ENCODE measurements around the gene FRMD3.

FRMD3 gene

GRCh38 chr9:83270116-83270515 is 268.1 kb downstream of the FRMD3 start:
- no peak for DNase-seq

GRCh38 chr9:83267741-83268140 is 270.5 kb downstream of the FRMD3 start:
- DNase-seq = no peak

- DNase-seq = no peak
Observed at GRCh38 chr9:83266666-83267496, 271.3 kb downstream of the FRMD3 start.

- DNase-seq = no peak
Observed at GRCh38 chr9:83266331-83266665, 271.9 kb downstream of the FRMD3 start.

GRCh38 chr9:83264315-83264714 is 273.9 kb downstream of the FRMD3 start:
- DNase-seq = no peak

GRCh38 chr9:83259558-83259957 is 278.6 kb downstream of the FRMD3 start:
- DNase-seq = no peak

GRCh38 chr9:83257937-83258891 is 280.0 kb downstream of the FRMD3 start:
- no peak for DNase-seq

GRCh38 chr9:83247732-83248131 is 290.5 kb downstream of the FRMD3 start:
- no peak for DNase-seq

- DNase-seq = no peak
Observed at GRCh38 chr9:83245979-83246659, 292.1 kb downstream of the FRMD3 start.

GRCh38 chr9:83242066-83242465 is 296.1 kb downstream of the FRMD3 start:
- DNase-seq = no peak

GRCh38 chr9:83240671-83241070 is 297.5 kb downstream of the FRMD3 start:
- no peak for DNase-seq

- no peak for DNase-seq
Observed at GRCh38 chr9:83239747-83240146, 298.5 kb downstream of the FRMD3 start.

- DNase-seq = no peak
Observed at GRCh38 chr9:83238871-83239640, 299.1 kb downstream of the FRMD3 start.

- no peak for DNase-seq
Observed at GRCh38 chr9:83236029-83236696, 302.0 kb downstream of the FRMD3 start.

GRCh38 chr9:83235526-83235925 is 302.7 kb downstream of the FRMD3 start:
- no peak for DNase-seq

- no peak for DNase-seq
Observed at GRCh38 chr9:83234541-83234940, 303.7 kb downstream of the FRMD3 start.

- DNase-seq = no peak
Observed at GRCh38 chr9:83233647-83234046, 304.6 kb downstream of the FRMD3 start.

- no peak for DNase-seq
Observed at GRCh38 chr9:83231039-83231438, 307.2 kb downstream of the FRMD3 start.

- DNase-seq = no peak
Observed at GRCh38 chr9:83220730-83221129, 317.5 kb downstream of the FRMD3 start.

- no peak for DNase-seq
Observed at GRCh38 chr9:83219924-83220438, 318.2 kb downstream of the FRMD3 start.

GRCh38 chr9:83219154-83219923 is 318.9 kb downstream of the FRMD3 start:
- DNase-seq = no peak
